ENCODE results near the gene PHGDH.
A peak's percentile ranks its signal among the peaks of the same experiment; 100 is the strongest.

Gene PHGDH

GRCh38 chr1:119732465-119733168 lies 20.9 kb downstream of the PHGDH start:
- no peak for ATAC-seq

- no peak for ATAC-seq
Measured at GRCh38 chr1:119733754-119734153, 22.0 kb downstream of the PHGDH start.

GRCh38 chr1:119735217-119735616 lies 23.5 kb downstream of the PHGDH start:
- no peak for ATAC-seq

GRCh38 chr1:119736649-119737039 lies 24.9 kb downstream of the PHGDH start:
- ATAC-seq, result no peak

GRCh38 chr1:119737040-119737682 lies 25.4 kb downstream of the PHGDH start:
- peak in 1 of 2 donors; percentile 7 for ATAC-seq

- no peak for ATAC-seq
Measured at GRCh38 chr1:119738100-119738720, 26.5 kb downstream of the PHGDH start.

GRCh38 chr1:119739150-119739549 lies 27.4 kb downstream of the PHGDH start:
- no peak for ATAC-seq

- ATAC-seq, result no peak
Measured at GRCh38 chr1:119740261-119740660, 28.5 kb downstream of the PHGDH start.

GRCh38 chr1:119740896-119741780 lies 29.4 kb downstream of the PHGDH start:
- ATAC-seq, result no peak

GRCh38 chr1:119742202-119742601 lies 30.5 kb downstream of the PHGDH start:
- no peak for ATAC-seq

- ATAC-seq, result no peak
Measured at GRCh38 chr1:119742677-119743076, 30.9 kb downstream of the PHGDH start.

GRCh38 chr1:119743308-119743707 lies 31.6 kb downstream of the PHGDH start:
- no peak for ATAC-seq

GRCh38 chr1:119743776-119744597 lies 32.3 kb downstream of the PHGDH start:
- peak in 1 of 2 donors; percentile 45 for ATAC-seq

- no peak for ATAC-seq
Measured at GRCh38 chr1:119744598-119744942, 32.8 kb downstream of the PHGDH start.

GRCh38 chr1:119745034-119745433 lies 33.3 kb downstream of the PHGDH start:
- no peak for ATAC-seq

GRCh38 chr1:119747451-119747850 lies 35.7 kb downstream of the PHGDH start:
- no peak for ATAC-seq

- no peak for ATAC-seq
Measured at GRCh38 chr1:119748040-119748439, 36.3 kb downstream of the PHGDH start.

GRCh38 chr1:119752592-119752991 lies 40.9 kb downstream of the PHGDH start:
- ATAC-seq, result no peak

- no peak for ATAC-seq
Measured at GRCh38 chr1:119758584-119758983, 46.9 kb downstream of the PHGDH start.

- no peak for ATAC-seq
Measured at GRCh38 chr1:119762409-119762808, 50.7 kb downstream of the PHGDH start.

- no peak for ATAC-seq
Measured at GRCh38 chr1:119762953-119763352, 51.2 kb downstream of the PHGDH start.

- ATAC-seq, result no peak
Measured at GRCh38 chr1:119764220-119764619, 52.5 kb downstream of the PHGDH start.
